Measurements from ENCODE around the gene CGRRF1.
A peak's percentile ranks its signal among the peaks of the same experiment; 100 is the strongest.

The CGRRF1 gene

GRCh38 chr14:54567639-54568561 lies 58.2 kb downstream of the CGRRF1 start:
- peak; percentile 43 for DNase-seq
- in situ Hi-C loops (cut with HindIII; ENCODE audit: low pct_ligation_motif_present, low pct_unique_long_range_greater_than_20kb, low sequenced_read_pairs): no loop called here

- in situ Hi-C loops (cut with HindIII; ENCODE audit: low pct_ligation_motif_present, low pct_unique_long_range_greater_than_20kb, low sequenced_read_pairs): no loop called here
- no peak for DNase-seq
Measured at GRCh38 chr14:54568821-54569595, 59.3 kb downstream of the CGRRF1 start.

GRCh38 chr14:54570047-54570446 lies 60.3 kb downstream of the CGRRF1 start:
- in situ Hi-C loops (cut with HindIII; ENCODE audit: low pct_ligation_motif_present, low pct_unique_long_range_greater_than_20kb, low sequenced_read_pairs): no loop called here
- no peak for DNase-seq

- peak; percentile 63 for DNase-seq
- in situ Hi-C loops (cut with HindIII; ENCODE audit: low pct_ligation_motif_present, low pct_unique_long_range_greater_than_20kb, low sequenced_read_pairs): no loop called here
Measured at GRCh38 chr14:54570631-54571415, 61.1 kb downstream of the CGRRF1 start.

GRCh38 chr14:54572316-54572715 lies 62.6 kb downstream of the CGRRF1 start:
- in situ Hi-C loops (cut with HindIII; ENCODE audit: low pct_ligation_motif_present, low pct_unique_long_range_greater_than_20kb, low sequenced_read_pairs): no loop called here
- peak; percentile 53 for DNase-seq

- no peak for DNase-seq
- in situ Hi-C loops (cut with HindIII; ENCODE audit: low pct_ligation_motif_present, low pct_unique_long_range_greater_than_20kb, low sequenced_read_pairs): no loop called here
Measured at GRCh38 chr14:54574528-54574927, 64.8 kb downstream of the CGRRF1 start.

- no peak for DNase-seq
- in situ Hi-C loops (cut with HindIII; ENCODE audit: low pct_ligation_motif_present, low pct_unique_long_range_greater_than_20kb, low sequenced_read_pairs): no loop called here
Measured at GRCh38 chr14:54577494-54577893, 67.8 kb downstream of the CGRRF1 start.

- in situ Hi-C loops (cut with HindIII; ENCODE audit: low pct_ligation_motif_present, low pct_unique_long_range_greater_than_20kb, low sequenced_read_pairs): no loop called here
- no peak for DNase-seq
Measured at GRCh38 chr14:54577977-54578376, 68.3 kb downstream of the CGRRF1 start.

- in situ Hi-C loops (cut with HindIII; ENCODE audit: low pct_ligation_motif_present, low pct_unique_long_range_greater_than_20kb, low sequenced_read_pairs): no loop called here
Measured at GRCh38 chr14:54579621-54580020, 69.9 kb downstream of the CGRRF1 start.

GRCh38 chr14:54580933-54581332 lies 71.2 kb downstream of the CGRRF1 start:
- in situ Hi-C loops (cut with HindIII; ENCODE audit: low pct_ligation_motif_present, low pct_unique_long_range_greater_than_20kb, low sequenced_read_pairs): no loop called here
- DNase-seq: no peak

More at GRCh38 chr14:54579621-54580020, 69.9 kb downstream of the CGRRF1 start:
- no peak for DNase-seq

- in situ Hi-C loops (cut with HindIII; ENCODE audit: low pct_ligation_motif_present, low pct_unique_long_range_greater_than_20kb, low sequenced_read_pairs): no loop called here
- DNase-seq: no peak
Measured at GRCh38 chr14:54582334-54582733, 72.6 kb downstream of the CGRRF1 start.

GRCh38 chr14:54584097-54584496 lies 74.4 kb downstream of the CGRRF1 start:
- in situ Hi-C loops (cut with HindIII; ENCODE audit: low pct_ligation_motif_present, low pct_unique_long_range_greater_than_20kb, low sequenced_read_pairs): no loop called here
- DNase-seq: no peak

- in situ Hi-C loops (cut with HindIII; ENCODE audit: low pct_ligation_motif_present, low pct_unique_long_range_greater_than_20kb, low sequenced_read_pairs): no loop called here
- DNase-seq: no peak
Measured at GRCh38 chr14:54585214-54585613, 75.5 kb downstream of the CGRRF1 start.
